ENCODE measurements around the gene CAT.

DNA sequence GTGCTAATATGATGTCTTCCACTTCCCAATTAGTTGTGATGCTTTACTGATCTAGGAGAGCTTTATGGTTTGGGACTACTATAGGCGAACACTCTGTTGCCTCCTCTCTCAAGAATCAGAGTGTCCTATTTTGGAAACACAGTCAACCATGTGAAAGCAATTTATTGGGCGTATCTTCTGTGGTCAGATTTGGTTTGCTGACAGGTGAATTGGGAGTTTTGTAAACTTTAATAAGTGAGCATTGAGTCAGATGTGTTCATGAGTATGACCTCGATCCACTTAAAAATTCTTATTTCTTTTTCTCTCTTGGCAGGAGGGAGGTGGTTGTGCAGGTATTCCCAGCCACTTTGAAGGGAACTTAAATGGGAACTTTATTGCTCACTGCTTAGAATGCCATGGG, 4.4 kb downstream of the CAT start:
- TF ChIP-seq ESRRG (CRISPR knock-in tag; IDR thresholded peaks at IDR 0.05) (no peak), ARNTL (CRISPR knock-in tag; IDR thresholded peaks at IDR 0.05; ENCODE audit: borderline replicate concordance, low read depth) (no peak), BACH2 (CRISPR knock-in tag; IDR thresholded peaks at IDR 0.05; ENCODE audit: borderline replicate concordance) (no peak), ZFP3 (CRISPR knock-in tag; IDR thresholded peaks at IDR 0.05) (no peak)
- TF ChIP-seq, protein P1, sequence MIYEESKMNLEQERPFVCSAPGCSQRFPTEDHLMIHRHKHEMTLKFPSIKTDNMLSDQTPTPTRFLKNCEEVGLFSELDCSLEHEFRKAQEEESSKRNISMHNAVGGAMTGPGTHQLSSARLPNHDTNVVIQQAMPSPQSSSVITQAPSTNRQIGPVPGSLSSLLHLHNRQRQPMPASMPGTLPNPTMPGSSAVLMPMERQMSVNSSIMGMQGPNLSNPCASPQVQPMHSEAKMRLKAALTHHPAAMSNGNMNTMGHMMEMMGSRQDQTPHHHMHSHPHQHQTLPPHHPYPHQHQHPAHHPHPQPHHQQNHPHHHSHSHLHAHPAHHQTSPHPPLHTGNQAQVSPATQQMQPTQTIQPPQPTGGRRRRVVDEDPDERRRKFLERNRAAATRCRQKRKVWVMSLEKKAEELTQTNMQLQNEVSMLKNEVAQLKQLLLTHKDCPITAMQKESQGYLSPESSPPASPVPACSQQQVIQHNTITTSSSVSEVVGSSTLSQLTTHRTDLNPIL (CRISPR knock-in tag; IDR thresholded peaks at IDR 0.05; ENCODE audit: low read depth) = no peak
- TF ChIP-seq, protein P2, sequence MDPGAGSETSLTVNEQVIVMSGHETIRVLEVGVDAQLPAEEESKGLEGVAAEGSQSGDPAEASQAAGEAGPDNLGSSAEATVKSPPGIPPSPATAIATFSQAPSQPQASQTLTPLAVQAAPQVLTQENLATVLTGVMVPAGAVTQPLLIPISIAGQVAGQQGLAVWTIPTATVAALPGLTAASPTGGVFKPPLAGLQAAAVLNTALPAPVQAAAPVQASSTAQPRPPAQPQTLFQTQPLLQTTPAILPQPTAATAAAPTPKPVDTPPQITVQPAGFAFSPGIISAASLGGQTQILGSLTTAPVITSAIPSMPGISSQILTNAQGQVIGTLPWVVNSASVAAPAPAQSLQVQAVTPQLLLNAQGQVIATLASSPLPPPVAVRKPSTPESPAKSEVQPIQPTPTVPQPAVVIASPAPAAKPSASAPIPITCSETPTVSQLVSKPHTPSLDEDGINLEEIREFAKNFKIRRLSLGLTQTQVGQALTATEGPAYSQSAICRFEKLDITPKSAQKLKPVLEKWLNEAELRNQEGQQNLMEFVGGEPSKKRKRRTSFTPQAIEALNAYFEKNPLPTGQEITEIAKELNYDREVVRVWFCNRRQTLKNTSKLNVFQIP (CRISPR knock-in tag; IDR thresholded peaks at IDR 0.05; ENCODE audit: borderline replicate concordance, low read depth) = no peak
- TF ChIP-seq, protein P3, sequence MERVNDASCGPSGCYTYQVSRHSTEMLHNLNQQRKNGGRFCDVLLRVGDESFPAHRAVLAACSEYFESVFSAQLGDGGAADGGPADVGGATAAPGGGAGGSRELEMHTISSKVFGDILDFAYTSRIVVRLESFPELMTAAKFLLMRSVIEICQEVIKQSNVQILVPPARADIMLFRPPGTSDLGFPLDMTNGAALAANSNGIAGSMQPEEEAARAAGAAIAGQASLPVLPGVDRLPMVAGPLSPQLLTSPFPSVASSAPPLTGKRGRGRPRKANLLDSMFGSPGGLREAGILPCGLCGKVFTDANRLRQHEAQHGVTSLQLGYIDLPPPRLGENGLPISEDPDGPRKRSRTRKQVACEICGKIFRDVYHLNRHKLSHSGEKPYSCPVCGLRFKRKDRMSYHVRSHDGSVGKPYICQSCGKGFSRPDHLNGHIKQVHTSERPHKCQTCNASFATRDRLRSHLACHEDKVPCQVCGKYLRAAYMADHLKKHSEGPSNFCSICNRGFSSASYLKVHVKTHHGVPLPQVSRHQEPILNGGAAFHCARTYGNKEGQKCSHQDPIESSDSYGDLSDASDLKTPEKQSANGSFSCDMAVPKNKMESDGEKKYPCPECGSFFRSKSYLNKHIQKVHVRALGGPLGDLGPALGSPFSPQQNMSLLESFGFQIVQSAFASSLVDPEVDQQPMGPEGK (CRISPR knock-in tag; IDR thresholded peaks at IDR 0.05; ENCODE audit: borderline replicate concordance) = no peak
